NCI-H1930 (cell line): ENCODE measurements around the gene TCEA3.

Experiments
- DNase-seq, 2 experiments: peaks; one replicate each; lab custom pipeline; 2025; lab: John Stamatoyannopoulos, UW

Gene TCEA3

GRCh38 chr1:23446661-23447310 is 22.2 kb upstream of the TCEA3 start:
- no peak for DNase-seq

DNA sequence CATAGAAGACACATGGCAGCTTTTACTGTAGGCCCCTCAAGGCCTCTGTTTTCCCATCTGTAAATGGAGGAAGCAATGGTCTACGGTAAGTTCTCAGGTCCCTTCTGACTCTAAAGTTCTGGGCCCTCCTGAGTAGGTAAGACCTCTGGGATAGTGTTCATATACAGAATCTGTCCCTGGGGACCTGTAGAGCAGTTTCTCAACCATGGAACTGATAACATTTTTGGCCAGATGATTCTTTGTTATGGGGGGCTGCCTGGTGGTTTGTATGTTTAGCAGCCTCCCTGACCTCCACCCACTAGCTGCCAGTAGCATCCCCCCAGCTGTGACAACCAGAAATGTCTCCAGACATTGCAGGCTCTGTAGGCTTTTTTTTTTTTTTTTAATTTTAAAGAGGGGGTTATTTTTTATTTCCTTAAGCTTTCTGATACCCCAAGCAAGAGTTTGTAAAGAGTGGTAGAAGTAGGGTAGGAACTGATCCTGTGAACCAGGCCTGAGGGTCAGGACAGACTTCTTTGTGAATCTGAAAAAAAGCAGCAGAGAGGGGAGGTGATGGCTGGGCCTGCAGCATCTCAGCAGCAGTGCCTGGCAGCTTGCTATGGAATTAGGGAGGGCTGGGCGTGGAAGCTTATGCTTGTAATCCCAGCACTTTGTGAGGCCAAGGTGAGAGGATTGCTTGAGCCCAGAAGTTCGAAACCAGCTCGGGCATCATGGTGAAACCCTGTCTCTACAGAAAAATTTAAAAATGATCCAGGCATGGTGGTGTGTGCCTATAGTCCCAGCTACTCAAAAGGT is 20.2 kb upstream of the TCEA3 start:
- no peak for DNase-seq

- no peak for DNase-seq
Observed at GRCh38 chr1:23444104-23444533, 19.6 kb upstream of the TCEA3 start.

DNA sequence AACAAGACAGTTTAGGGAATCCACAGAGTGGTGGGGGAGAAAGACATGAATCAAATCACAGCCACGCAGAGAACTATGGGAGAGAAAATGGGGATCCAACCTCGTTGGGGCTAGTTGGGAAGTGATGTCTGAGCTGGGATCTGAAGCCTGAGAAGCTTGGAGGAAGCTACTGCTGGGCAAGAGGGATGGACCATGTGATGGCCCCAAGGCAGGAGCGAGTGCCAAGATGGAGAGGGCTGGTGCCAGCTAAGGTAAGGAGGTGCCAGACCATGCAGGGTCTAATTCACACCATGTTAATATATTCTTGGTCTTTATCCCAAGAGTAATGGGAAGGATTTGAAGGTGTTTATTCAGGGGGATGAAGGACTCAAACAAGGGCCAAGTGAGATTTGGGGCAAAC is 18.2 kb upstream of the TCEA3 start:
- no peak for DNase-seq

DNA sequence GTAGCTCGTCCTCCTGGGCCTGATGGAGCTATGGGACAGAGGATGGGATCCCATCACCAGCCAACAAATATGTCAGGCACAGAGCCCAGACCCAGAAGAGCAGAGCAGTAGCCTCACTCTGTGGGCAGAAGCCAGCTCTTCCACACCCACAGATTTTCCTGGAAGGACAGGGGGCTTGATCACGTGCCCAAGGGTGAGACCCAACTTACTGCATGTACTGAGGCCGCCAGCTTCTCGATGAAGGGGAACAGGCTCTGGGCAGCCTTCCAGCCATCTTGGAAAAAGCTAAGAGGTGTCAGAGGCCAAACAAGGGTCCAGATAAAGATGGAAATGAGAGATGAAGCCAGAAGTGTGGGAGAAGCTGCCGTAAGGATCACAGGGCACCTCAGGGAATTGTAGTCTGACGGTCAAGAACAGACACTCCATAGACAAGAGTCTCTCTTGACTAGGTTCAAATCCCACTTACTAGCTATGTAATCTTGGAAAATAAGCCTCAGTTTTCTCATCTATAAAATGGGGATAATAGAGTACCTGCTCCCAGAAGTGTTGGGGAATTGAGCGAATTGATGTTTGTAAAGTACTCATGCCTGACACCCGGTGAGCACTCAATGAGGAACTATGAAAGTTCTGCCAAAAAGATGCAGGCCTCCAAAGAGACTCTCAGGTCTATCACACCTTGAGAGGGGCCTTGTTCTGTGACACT is 17.0 kb upstream of the TCEA3 start:
- no peak for DNase-seq

DNA sequence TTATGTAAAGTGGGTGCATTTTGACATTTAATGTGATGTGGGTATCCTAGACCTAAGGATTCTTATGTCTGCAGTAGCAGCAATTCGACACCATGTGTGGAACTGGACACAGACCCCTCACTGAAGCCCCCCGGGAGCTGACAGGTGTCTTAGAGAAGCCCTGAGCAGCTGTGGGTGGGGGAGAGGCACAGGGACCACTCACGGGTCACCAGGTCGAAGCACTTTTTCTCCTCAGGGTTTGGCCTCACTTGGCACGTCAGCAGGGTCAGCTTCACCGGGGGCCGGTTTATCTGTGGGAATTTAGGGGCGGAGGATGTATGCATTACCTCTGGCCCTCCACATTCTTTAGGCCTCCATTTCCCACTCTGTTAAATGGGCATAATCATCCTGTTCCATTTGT is 14.0 kb upstream of the TCEA3 start:
- no peak for DNase-seq

GRCh38 chr1:23437355-23437664 is 12.8 kb upstream of the TCEA3 start:
- DNase-seq: no peak

- DNase-seq: no peak
Observed at GRCh38 chr1:23436520-23437354, 12.2 kb upstream of the TCEA3 start.

GRCh38 chr1:23434260-23434775 is 9.8 kb upstream of the TCEA3 start:
- no peak for DNase-seq

DNA sequence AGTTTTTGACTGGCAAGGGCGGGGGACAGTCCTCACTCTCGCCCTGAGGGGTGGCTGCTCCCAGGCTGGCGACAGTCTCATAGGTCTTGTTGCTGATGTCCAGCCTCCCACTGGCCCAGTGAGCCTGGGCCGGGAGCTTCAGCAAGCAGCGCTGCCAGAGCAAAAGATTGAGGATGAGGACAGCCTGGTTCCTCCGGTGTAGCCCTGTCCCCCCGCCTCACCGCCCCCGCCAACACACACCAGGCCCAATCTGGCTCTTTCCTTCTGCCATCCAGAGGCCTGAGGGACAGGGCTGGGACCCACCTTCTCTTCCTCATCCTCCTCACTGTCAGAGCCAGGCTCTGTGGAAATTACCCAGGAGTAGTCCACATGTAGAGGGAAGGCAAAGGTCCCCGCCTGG is 8.6 kb upstream of the TCEA3 start:
- DNase-seq: no peak

DNA sequence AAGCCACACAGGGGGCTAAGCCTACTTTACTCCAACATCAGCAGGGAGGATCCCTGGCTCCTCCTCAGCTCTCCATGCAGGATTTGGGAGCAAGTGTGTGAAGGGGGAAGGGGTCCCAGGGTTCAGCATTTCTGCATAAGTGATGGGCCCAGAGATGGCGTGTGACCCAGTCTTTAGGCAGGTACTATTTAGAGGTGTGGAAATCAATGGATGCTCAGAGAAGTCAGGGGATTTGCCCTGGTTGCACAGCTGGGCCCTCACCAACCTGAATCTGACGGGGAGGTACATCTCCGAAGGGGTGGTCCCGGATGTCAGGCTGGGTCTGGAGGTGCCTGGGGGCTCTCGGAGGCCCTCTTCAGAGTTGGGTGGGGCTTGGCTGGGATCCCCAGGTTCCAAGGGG is 6.9 kb upstream of the TCEA3 start:
- no peak for DNase-seq

GRCh38 chr1:23430803-23431202 is 6.3 kb upstream of the TCEA3 start:
- DNase-seq: no peak

DNA sequence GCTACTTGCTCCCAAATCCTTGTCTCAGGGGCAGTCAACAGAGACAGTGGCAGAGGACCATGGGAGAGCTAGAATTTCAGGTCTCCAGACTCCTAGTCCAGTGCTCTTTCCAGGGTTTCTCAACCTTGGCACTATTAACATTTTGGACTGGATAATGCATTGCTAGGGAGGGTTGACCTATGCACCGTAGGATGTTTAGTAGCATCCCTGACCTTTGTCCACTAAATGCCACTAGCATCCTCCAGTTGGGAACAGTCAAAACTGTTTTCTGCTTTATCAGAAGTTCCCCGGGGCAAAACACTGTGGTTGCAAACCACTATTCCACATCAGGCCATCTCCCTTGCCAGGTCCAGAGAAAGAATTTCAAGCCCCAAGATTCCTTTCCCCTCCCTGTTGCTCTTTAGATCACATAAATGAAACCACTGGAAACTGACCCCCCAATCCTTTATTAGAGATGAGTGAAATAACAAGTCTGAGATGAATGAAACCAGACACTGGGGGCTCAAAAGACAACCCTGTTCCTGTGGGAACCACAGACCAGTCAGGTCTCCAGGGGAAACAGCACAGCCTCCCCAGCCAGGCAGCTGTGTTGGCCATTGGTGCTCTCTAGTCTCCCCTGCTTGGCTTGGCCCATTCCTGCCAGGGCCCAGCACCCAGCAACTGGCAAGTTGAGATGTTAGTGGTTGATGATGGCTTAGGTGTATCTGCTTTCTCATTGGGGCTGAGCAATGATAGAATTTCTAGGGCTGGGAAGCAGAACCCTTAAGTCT is 3.8 kb upstream of the TCEA3 start:
- DNase-seq: no peak

GRCh38 chr1:23427550-23427949 is 3.0 kb upstream of the TCEA3 start:
- no peak for DNase-seq

GRCh38 chr1:23426828-23427227 is 2.3 kb upstream of the TCEA3 start:
- no peak for DNase-seq

DNA sequence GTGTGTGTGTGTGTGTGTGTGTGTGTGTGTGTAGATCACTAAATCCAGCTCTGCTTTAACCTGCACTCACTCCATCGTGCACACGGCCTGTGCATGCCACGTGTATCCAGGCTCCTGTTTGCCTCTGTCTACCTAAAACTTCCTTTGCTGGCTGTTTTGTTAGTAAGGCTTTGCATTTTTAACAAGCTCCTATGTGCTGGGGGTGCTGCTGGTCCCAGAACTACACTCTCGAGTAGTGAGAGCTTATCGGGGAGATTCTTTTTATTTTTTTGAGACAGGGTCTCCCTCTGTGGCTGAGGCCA is 596 bp upstream of the TCEA3 start:
- no peak for DNase-seq

- no peak for DNase-seq
Observed at GRCh38 chr1:23423415-23424292, 894 bp downstream of the TCEA3 start.

GRCh38 chr1:23422941-23423340 is 1.6 kb downstream of the TCEA3 start:
- DNase-seq: no peak

GRCh38 chr1:23422241-23422877 is 2.2 kb downstream of the TCEA3 start:
- DNase-seq: no peak

DNA sequence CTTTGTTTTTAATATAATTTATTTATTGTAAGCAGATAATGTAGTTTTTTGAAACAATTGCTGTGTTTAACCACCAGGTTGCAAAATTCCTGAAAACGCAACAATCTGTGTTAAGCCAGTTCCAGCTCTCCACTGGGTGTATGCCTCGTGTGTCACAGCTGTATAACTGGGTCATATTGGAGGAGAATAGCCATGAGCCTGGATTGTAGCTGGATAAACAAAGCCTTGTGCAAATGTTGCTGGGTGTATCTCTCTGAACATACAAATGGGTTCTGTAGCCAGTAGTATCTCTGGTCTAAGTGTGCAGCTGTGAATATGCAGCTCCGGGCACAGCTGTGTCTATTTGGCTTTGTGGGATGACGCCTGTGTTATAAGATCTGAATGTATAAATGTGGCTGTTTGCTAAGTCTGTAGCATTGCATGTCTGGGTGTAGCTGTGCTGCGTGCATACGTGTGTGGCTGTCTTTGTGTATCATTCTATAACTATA is 2.8 kb downstream of the TCEA3 start:
- no peak for DNase-seq
